HG02623 (cell line): ENCODE data around the gene LRRC8B.
A peak's percentile ranks its signal among the peaks of the same experiment; 100 is the strongest.

ENCODE experiments used
- ATAC-seq: cut with Tn5 transposase; IDR thresholded peaks from one replicate; pipeline ENCODE4 v1.9.1; 2021; ENCODE audit warnings: moderate library complexity; ENCODE audit not compliant: unreplicated experiment

The LRRC8B gene

GRCh38 chr1:89630048-89630447 is 105.4 kb downstream of the LRRC8B start:
- ATAC-seq, result no peak

GRCh38 chr1:89631816-89632656 is 107.4 kb downstream of the LRRC8B start:
- no peak for ATAC-seq

- peak; percentile 84 for ATAC-seq
Observed at GRCh38 chr1:89632657-89633247, 108.1 kb downstream of the LRRC8B start, which contains the start of gene LRRC8C. LRRC8C (plus strand) TSS chr1:89633120; CDS start chr1:89686474, 53,354 bp downstream.

GRCh38 chr1:89633248-89633799 is 108.7 kb downstream of the LRRC8B start:
- ATAC-seq, result peak; percentile 35

GRCh38 chr1:89633800-89634625 is 109.4 kb downstream of the LRRC8B start:
- ATAC-seq, result no peak

GRCh38 chr1:89635825-89636815 is 111.5 kb downstream of the LRRC8B start:
- no peak for ATAC-seq

- no peak for ATAC-seq
Observed at GRCh38 chr1:89637496-89637895, 112.9 kb downstream of the LRRC8B start.

GRCh38 chr1:89640440-89640839 is 115.8 kb downstream of the LRRC8B start:
- no peak for ATAC-seq

- no peak for ATAC-seq
Observed at GRCh38 chr1:89641781-89642180, 117.2 kb downstream of the LRRC8B start.

- ATAC-seq, result no peak
Observed at GRCh38 chr1:89643577-89643976, 118.9 kb downstream of the LRRC8B start.

GRCh38 chr1:89644119-89644814 is 119.6 kb downstream of the LRRC8B start:
- ATAC-seq, result no peak

- ATAC-seq, result no peak
Observed at GRCh38 chr1:89646259-89646658, 121.6 kb downstream of the LRRC8B start.
